KG1 (cell line): Measurements from ENCODE around the gene RPL28.

Experiments used
- DNase-seq: peaks from one replicate; lab custom pipeline; 2025; lab: John Stamatoyannopoulos, UW

The RPL28 gene

DNA sequence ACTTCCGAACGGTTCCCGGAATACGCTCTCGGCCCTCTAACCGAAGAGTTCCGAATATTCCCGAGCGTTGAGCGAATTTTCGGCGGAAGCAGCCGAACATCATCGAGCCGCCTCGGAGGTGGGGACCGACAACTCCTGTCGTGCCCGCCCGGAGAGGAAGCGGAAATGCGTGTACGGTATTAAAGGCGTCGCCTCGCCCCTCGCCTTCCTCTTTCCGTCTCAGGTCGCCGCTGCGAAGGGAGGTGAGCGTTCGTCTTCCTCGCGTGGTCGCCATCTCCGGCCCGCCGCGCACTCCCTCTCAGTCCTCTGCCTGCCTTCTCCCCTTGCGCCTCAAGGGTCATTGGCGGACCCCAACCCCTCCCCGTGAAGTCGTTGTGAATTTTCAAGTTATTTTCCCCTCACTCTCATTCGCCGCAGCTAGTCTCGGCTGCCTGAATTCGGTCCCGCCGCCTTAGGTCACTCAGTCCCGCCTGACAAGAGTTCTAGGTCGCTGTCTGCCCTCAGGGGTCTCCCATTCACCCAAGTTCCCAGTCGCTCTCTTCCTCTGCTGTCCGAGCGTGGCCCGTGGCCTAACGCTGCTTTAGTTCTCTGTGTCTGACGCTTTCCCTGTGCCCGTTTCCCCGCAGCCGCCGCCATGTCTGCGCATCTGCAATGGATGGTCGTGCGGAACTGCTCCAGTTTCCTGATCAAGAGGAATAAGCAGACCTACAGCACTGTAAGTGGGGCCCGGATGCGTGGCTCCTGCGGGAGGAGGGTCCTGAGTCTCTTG lies at the start of gene RPL28:
Gene RPL28, plus strand, starts transcription at position 209 of the 769 bp plus-strand sequence. Its CDS starts 426 bp downstream, at position 635.
- peak; percentile 100 for DNase-seq

DNA sequence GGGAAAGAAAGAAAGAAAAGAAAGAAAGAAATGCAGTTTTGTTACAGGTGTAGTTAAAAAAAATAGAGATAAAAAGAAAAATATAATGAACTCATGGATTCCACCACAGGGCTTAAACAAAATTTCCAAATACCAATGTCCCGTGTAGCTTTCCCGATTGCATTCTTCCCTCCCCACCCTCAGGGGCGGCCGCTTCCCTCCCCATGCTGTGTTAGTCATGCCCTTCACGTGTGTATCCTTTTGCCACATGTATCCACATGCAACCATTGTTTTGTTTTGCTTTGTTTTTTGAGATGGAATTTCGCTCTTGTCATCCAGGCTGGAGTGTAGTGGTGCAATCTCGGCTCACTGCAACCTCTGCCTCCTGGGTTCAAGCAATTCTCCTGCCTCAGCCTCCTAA lies 49.6 kb upstream of the RPL28 start:
- DNase-seq: no peak

DNA sequence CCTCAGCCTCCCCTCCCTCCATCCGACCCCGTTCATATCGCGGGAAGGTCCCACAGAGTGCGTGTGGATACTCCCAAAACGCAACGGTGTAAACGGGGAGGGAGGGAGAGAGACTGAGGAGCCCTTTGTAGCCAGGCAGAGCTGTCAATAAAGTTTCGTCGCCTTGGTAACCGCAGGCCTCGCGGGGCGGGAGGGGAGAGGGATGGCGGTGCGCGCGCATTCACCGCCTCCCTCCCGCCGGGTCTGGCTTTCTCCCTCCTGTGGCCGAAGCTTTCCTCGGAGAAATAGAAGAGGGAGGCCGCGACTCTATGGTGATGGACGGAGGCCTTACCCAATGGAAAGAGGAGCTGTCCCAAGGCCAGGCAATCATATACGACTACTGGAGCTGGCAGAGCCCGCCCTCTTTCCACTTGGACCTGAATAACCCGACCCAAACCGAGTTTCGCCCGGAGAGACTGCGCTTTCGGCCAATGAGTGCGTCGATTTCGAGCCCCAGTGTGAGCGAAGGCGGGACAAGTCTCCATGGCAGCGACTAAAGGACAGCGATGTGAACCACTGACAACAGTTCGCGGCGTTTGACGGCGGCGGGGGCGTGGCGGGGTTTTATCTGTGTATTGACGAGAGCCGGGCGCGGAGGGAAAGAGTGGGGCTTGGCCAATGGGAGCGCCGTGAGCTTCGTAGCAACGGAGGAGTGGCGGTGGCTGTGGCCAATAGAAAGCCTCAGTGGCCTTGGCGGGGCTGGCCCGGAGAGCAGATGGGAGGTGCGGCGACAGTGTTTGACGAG lies 46.4 kb upstream of the RPL28 start, which contains the start of gene KMT5C:
Gene KMT5C, plus strand, starts transcription at position 772 of the 784 bp plus-strand sequence. CDS start 2,061 bp downstream, outside the sequence.
- peak; percentile 100 for DNase-seq

DNA sequence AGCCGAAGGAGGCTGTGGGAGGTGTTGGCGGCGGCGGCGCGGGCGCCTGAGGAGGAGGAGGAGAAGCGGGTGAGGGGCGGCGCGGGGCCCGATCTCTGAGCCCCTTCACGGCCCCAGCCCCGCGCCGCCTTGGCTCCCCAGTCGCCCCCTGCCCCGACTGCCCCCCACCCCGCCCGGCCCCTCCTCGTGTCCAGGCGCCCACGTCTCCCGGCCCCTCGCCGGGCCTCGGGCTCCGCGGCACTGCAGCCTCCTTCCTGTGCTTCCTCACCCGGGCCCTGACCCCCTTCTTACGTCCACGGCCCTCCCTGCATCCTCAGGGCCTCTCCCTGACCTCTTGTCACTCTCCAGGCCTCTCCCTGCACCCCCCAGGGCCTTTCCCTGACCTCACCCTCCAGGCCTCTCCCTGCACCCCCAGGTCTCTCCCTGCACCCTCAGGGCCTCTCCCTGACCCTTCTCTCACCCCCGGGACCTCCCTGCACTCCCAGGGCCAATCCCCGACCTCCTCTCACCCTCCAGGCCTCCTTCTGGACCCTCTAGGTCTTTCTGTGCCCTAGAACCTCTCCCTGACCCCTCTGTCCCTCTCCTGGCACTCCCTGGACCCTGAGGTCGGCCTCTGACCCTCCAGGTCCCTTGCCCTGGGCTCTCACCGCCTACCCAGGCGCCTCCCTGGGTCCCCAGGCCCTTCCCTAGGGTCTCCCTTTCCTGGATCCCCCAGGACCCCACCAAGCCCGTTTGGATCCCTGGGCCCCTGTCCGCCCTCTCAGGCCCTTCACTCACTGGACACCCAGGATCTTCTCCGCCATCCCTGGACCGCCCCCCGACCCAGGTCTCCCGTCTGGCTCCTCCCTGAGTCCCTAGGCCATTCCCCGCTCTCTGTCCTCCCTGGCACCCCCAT lies 45.6 kb upstream of the RPL28 start:
- DNase-seq: no peak

DNA sequence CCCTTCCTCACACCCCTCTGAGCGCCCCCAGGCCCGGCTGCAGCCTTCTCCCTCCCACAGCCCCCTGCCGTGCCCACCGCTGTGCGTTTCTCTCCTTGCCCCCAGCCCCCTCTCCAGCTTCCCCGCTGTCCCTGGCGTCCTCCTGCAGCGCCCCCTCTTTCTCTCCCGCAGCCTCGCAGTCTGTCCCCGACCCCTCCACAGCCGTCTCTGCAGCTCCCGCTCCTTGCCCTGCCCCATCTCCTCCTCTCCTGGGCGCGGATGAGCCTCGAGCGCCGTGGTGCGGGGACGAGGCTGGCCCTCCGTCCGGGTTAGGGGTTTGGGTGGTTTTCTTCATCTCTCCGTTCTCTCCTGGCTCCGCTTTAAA lies 45.0 kb upstream of the RPL28 start:
- no peak for DNase-seq

DNA sequence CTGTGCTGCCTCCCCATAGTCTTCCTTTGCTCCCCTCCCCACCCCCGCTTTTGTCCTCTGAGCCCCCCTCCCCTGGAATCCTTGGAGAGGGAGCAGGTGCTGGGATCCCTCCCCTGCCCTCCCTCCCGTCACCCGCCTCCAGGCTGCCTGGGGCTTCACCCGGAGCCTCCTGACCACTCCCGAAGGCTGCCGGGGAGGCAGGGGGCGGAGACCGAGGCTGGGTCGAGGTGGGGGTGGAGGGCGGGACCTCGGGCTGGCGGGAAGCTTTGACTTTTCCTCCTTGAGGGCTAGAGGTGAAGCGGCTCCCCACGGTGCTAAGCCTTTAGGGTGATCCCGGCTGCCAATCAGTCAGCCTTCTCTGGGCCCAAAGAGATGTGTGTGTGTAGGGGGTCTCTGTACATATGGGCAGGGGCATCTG lies 44.6 kb upstream of the RPL28 start:
- DNase-seq: no peak

DNA sequence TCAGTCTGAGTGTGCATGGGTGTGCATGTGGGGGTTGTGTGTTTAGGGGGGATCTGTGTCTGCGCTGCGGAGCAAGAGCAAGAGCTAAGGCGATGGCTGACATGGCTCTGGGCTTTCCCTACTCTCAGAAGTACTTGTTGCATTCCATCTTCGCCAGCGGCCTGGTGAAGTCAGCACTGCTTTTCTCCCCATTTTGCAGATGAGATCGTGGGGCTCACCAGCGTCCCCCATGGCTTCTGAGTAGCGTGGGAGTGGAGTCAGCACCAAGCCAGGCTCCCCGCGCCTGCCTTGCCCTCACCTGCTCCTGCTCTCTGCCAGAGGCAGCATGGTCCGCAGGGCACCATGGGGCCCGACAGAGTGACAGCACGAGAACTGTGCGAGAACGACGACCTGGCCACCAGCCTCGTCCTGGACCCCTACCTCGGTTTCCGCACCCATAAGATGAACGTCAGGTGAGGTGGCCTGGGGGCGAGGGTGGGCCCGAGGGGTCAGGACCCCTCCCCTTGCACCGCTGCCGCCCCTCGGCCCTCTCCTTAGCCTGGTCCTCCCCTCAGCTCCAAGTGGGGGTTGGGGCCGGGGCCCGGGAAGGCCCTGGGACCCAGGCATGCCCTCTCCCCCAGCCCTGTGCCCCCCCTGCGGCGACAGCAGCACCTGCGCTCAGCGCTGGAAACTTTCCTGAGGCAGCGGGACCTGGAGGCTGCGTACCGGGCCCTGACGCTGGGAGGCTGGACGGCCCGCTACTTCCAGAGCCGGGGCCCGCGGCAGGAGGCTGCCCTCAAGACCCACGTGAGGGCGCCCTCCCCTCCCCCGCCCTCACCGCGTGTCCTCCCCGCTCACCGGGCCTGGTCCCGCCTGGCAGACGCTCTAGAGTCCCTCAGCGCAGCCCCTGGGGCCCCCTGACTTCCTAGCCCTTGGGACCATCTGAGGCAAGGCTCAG lies 43.9 kb upstream of the RPL28 start:
- DNase-seq: no peak

DNA sequence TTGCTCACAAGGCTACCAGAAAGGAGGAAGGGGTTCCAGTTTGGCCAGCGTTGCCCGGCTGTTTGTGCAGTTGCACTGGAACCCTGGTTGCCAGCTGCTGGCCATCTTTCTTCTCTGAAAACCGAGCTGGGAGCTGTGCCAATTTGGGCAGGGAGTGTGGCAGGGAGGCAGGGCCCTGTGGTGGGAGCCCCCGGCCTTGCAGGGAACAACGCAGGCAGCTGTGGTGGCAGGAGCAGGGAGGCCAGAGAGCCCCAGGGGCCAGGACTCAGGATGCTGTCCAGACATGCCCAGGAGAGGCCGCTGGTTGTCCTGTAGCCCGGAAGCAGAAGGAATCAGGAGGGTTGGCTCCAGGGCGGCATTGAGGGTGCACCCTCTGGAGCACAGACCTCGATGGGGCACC lies 41.3 kb upstream of the RPL28 start:
- DNase-seq: no peak

DNA sequence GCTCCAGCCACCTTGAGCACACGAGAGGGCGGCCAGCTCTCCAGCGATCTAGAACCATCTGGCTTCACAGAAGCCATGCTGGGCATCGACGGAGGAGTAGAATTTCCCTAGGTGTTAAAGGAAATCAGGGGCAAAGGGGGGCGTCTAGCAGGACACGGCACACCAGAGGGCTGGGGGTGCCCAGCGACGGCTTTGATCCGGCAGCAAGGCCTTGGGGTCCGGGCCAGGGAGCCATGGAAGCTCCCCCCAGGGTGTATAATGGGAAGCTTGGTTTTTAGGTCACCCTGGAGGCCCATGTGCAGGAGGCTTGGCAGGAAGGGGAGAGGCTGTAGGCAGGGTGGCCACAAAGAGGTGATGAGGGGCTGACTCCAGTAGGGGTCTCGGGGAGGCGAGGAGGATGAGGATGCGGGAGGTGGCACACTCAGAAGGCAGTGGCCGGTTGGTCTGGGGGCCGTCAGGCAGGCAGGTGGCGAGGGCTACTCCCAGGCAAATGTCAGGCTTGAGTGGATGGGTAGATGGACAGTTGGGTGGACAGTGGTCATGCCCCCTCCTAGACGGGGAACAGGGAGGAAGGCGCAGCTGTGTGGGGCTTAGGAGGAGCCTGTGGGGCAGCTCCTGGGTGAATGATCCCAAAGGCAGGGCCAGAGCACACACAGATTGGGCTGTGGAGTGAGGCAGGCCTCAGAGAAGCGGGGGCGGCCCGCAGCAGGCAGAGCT lies 40.5 kb upstream of the RPL28 start:
- DNase-seq: no peak

DNA sequence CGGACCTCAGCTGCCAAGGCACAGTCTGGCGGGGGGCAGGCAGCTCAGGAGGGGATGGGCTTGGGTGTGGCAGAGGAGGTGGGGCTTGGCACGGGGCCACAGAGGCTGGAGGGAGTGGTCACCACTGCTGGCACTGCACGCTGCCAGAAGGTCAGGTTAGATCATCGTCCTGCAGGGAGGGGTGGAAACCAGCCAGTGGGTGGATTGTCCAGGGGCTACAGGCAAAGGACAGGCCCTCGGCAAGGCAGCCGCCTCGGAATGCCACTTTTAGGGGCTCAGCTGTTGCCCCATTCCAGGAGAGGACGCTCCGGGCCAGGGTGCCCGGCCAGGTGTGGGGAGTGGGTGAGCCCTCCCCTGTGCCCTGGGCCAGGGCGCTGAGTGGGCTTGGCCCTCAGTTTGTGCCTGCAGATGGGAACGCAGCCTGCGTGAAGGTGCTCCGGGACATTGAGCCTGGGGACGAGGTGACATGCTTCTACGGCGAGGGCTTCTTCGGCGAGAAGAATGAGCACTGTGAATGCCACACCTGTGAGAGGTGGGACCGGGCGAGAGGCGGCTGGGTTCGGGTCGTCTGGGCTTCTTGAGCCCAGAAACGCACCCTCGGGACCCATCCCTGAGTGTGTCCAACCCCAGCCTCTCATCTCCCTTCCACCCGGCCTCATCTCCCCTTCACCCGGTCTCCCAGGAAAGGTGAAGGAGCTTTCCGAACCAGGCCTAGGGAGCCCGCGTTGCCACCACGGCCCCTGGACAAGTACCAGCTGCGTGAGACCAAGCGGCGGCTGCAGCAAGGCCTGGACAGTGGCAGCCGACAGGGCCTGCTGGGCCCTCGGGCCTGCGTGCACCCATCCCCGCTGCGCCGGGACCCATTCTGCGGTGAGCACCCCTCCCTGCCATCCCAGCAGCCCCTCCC lies 39.7 kb upstream of the RPL28 start:
- no peak for DNase-seq

DNA sequence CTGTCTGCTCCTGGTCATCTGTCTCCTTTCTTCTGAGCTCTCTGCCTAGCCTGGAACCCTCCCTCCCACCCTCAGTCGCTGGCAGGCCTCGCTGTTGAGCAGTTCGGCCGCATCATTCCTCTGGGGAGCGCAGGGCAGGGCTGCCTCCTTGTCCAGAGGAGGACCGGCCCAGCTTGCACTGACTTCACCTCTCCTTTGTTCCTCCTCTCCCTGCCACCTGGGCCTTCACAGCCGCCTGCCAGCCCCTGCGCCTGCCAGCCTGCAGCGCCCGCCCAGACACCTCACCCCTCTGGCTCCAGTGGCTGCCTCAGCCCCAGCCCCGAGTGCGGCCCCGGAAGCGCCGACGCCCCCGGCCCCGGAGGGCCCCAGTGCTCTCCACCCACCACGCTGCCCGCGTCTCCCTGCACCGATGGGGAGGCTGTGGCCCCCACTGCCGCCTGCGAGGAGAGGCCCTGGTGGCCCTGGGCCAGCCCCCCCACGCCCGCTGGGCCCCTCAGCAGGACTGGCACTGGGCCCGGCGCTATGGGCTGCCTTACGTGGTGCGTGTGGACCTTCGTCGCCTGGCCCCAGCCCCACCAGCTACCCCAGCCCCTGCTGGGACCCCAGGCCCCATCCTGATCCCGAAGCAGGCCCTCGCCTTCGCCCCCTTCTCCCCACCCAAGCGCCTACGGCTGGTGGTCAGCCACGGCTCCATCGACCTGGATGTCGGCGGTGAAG lies 38.8 kb upstream of the RPL28 start:
- DNase-seq: no peak

DNA sequence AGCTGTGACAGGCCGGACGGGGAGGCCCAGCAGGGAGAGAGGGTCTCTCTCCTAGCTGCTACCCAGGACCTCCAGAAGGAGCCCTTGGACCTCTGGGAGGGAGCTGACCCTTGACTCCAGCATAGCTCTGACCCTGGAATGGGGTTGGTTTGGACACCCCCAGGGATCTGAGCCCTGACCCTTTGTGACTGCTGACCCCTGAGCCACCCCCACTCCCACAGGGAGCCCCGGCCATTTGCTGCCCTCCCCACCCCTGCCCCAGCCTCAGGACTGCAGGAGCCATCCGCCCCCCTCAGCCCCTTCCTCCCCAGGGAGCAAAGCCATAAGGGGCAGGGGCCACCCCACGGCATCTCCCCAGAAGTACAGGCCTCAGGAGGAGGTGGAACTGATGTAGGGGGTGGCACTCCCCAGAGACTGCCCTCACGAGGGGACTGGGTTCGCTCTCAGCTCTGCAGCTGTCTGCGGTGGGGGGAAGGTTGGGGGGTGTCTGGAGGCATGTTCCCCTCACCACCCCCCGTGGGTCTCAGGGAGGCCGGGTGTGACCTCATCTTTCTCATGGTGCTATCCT lies 38.2 kb upstream of the RPL28 start:
- DNase-seq: no peak

DNA sequence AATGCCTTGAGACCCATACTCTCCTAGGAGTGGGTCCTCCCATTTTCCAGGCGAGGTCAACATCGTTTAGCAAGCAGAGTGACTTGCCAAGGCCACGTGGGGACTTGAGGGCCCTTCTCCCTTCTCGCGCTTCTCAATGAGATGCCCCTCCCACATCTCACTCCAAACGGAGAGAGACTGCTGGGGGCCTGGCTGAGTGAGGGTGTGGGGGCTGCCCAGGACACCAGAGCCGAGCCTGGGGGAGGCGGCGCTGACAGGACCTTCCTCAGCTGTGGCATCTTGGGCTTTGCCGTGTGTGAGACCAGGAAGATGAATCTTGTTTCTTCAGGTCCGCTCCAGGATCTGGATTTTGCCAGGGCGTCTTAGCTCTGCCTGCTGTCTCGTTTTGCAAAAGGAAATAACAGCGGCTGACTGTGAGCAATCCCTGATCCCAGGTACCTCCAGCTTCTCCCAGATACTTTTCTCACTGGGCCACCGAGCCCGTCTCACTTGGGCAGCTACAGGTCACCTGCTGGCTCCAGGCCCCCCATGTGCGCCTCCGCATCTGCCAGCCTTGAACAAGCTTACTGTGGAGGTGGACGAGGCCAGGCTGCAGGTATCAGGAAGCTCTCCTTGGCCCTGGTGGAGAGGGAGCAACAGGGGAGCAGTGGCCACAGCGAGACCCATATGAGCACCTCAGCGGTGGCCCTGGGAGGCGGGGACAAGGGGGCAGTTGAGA lies 37.3 kb upstream of the RPL28 start:
- no peak for DNase-seq

DNA sequence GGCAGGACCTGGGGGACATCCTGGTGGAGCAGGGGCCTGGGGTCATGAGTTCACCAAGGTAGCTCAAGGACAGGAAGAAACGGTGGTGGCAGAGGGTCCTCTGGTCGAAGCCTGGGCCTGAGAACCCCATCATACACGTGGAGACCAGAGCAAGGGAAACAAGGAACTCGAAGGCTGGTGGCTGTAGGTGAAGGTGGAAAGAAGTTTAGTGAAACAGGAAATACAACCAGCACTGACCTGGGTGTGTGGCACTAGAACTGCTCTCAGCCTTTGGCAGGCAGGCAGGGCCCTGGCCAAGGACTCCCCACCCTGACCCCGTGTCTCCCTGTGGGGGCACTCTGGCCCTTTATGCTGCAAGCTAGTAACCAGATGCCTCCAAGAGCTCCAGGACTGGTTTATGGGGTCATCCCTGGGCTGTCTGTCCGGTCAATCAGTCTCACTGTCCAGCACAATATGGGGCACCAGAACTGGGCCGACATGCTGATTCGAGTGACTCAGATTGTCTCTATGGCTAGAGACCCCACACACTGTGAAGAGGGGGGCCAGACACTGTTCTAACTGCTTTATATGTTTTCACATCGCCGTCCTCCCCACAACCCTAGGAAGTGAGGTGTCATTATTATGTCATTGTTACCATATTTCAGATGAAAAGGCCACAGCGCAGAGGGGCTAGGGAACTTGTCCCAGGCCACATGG lies 35.0 kb upstream of the RPL28 start:
- DNase-seq: no peak

DNA sequence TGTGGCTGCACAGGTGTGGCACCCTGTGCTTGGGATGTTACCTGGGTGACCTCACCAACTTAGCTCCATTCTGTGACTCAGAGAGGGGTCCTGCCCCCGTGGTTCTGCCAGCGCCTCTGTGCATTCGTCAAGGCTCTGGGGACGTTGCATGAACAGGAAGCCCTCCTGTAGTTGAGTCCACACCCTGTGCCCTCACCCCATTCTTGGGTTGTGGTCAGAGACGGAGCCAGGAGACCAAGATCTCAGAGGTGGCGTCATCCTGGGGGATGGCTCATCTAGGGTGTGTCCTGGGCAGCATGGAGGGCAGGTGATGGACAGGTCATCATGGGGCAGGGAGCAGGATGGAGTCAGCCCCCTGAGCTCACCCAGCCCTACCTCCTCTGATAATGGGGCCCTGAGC lies 33.7 kb upstream of the RPL28 start:
- no peak for DNase-seq

DNA sequence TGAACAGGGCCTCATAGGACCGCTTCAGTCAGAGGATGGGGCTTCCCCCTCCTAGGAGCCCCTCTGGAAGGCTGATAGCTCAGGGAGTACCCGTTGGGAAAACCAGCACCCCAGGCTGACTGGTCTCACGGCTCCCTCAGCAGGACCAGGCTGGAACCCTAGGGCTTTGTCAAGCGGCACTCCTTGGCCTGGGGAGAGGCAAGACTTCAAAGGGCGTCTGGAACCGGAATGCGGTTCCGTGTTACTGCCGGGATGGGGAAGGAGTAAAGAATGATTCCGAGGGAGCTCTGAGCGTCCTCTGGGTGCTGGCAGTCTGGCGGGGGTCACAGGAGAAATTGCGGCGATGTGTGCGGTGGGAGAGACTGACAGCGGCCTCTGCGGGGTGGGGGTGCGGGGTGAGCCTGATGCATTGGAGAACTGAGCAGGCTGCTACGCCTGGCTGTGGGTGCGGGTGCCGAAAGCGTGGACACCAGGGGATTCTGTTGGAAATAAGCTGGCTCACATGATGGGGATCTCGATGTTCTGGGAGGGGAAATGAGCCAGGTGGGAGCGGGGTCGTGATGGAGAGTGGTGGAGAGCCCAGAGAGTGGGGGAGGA lies 33.1 kb upstream of the RPL28 start:
- no peak for DNase-seq

DNA sequence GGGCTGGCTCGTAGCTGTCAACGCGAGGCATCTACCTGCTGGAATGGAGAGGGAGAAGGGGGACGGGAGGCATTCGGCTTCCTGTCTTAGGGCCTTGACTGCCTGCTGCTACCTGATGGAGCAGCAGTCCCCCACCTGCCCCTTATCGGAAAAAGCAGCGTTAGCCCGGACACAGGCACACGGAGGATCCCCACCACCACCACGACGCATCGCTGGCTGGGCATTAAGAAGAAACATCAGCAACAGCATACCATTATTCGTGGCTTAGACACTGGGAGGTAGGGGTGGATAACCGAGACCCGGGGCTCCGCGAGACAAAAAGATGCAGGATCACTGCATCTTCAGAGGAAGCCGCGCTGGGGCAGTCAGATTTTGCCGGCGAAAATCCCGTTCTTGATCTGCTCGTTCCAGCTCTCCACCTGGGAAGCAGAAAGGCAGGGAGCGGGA lies 32.4 kb upstream of the RPL28 start:
- no peak for DNase-seq
